K562 (cell line): ENCODE data around the gene CD68. TPM values are rescaled to one million over a fixed set of nuclear protein-coding genes. Genes with fewer than 3 reads are reported as not detected.

Source experiments
- CBFA2T3 ChIP-seq: fragments of 450-650 bp; IDR thresholded peaks from 2 replicates; pipeline ENCODE4 v1.6.1; 2017
- CTBP1 ChIP-seq: fragments of 450-650 bp; IDR thresholded peaks from 2 replicates; pipeline ENCODE4 v1.6.1; 2016; ENCODE audit warnings: borderline replicate concordance
- DDX20 ChIP-seq: fragments of 450-650 bp; IDR thresholded peaks from 2 replicates; pipeline ENCODE4 v1.6.1; 2016; ENCODE audit warnings: missing genetic modification characterization, low read depth, mild to moderate bottlenecking, missing compliant biosample characterization, moderate library complexity
- DPF2 ChIP-seq: fragments of 450-650 bp; IDR thresholded peaks from 2 replicates; pipeline ENCODE4 v1.6.1; 2016
- EP300 ChIP-seq: IDR thresholded peaks from 2 replicates; pipeline ENCODE4 v1.6.1; 2012; ENCODE audit warnings: low read length, improper control_type of control experiment
- FOXK2 ChIP-seq, 2 experiments: fragments of 450-650 bp; IDR thresholded peaks in 1 of 2; conservative IDR thresholded peaks in 1 of 2; 2 replicates each; pipeline ENCODE4 v1.6.1; 2016; ENCODE audit warnings: low read depth in 2 of 2, mild to moderate bottlenecking in 1 of 2
- GATA2 ChIP-seq: sonication (generic); formaldehyde crosslinking; IDR thresholded peaks from 2 replicates; pipeline ENCODE4 v1.4.0; 2020; ENCODE audit warnings: mild to moderate bottlenecking, missing genetic modification reagents
- KDM4B ChIP-seq, 2 experiments: fragments of 450-650 bp in 1 of 2; sonication (generic) in 1 of 2; IDR thresholded peaks; 2 replicates each; pipeline ENCODE4 v1.6.1; 2016 to 2017; ENCODE audit warnings: borderline replicate concordance in 2 of 2, antibody characterized with exemption in 1 of 2, low read depth in 1 of 2, mild to moderate bottlenecking in 1 of 2
- NCOR1 ChIP-seq: fragments of 450-650 bp; IDR thresholded peaks from 2 replicates; pipeline ENCODE4 v1.6.1; 2016; ENCODE audit warnings: mild to moderate bottlenecking, moderate library complexity
- PHF20 ChIP-seq: fragments of 450-650 bp; IDR thresholded peaks from 2 replicates; pipeline ENCODE4 v1.6.1; 2018; ENCODE audit not compliant: partially characterized antibody
- PHF8 ChIP-seq: fragments of 200-600 bp; sonication (generic); IDR thresholded peaks from 2 replicates; pipeline ENCODE4 v1.6.1; 2012; ENCODE audit warnings: mixed run types, mild to moderate bottlenecking, inconsistent platforms, low read length, moderate library complexity, borderline replicate concordance
- POLR2G ChIP-seq: fragments of 200-400 bp; formaldehyde crosslinking; IDR thresholded peaks from 2 replicates; pipeline ENCODE4 v1.6.1; 2017; ENCODE audit warnings: low read depth, mild to moderate bottlenecking, antibody characterized with exemption, low read length, moderate library complexity
- PRDM10 ChIP-seq: fragments of 450-650 bp; IDR thresholded peaks from 2 replicates; pipeline ENCODE4 v1.6.1; 2018; ENCODE audit not compliant: partially characterized antibody
- RCOR1 ChIP-seq, 2 experiments: IDR thresholded peaks; 2 replicates each; pipeline ENCODE4 v1.6.1; 2012; ENCODE audit warnings: low read depth in 2 of 2, low read length in 2 of 2, borderline replicate concordance in 1 of 2, improper control_type of control experiment in 1 of 2
- SIN3B ChIP-seq: fragments of 450-650 bp; IDR thresholded peaks from 2 replicates; pipeline ENCODE4 v1.6.1; 2017; ENCODE audit warnings: low read depth, mild to moderate bottlenecking, moderate library complexity
- SPI1 ChIP-seq: IDR thresholded peaks from 2 replicates; pipeline ENCODE4 v1.6.1; 2011; ENCODE audit warnings: low read depth, low read length, control low read depth, borderline replicate concordance
- TAL1 ChIP-seq: fragments of 450-650 bp; IDR thresholded peaks from 2 replicates; pipeline ENCODE4 v1.6.1; 2016; ENCODE audit warnings: mild to moderate bottlenecking
- TRIM24 ChIP-seq, 2 experiments: fragments of 450-650 bp; IDR thresholded peaks; 2 replicates each; pipeline ENCODE4 v1.6.1; 2016
- ZEB2 ChIP-seq: fragments of 450-650 bp; IDR thresholded peaks from 2 replicates; pipeline ENCODE4 v1.6.1; 2016
- polyA plus RNA-seq, 8 experiments: library from polyadenylated mRNA; depleted of rRNA in 4 of 8; stranded (reverse) in 5 of 8; unstranded in 3 of 8; fragments of >200 nt; fragmentation: Nextera tagmentation in 2 of 8; fragmentation: Illumina TruSeq in 1 of 8; extraction: Ambion mirVana in 2 of 8; extraction: Trizol in 1 of 8; gene quantifications; 2 replicates each; pipeline versions ENCODE4 v1.2.1 to v1.2.3, GENCODE V29; 2011 to 2014; ENCODE audit warnings: inconsistent platforms in 1 of 8, missing spikeins in 1 of 8
- total RNA-seq, 7 experiments: library from RNA; depleted of rRNA in 6 of 7; stranded (reverse); fragments of >200 nt in 6 of 7; fragmentation: Illumina TruSeq in 2 of 7; extraction: Trizol in 2 of 7; gene quantifications; 2 replicates each; pipeline versions ENCODE4 v1.2.1 to v1.2.3, GENCODE V29; 2011 to 2021; ENCODE audit warnings: low replicate concordance in 1 of 7
- TF ChIP-seq, protein P1 (sequence below): fragments of 250-450 bp; sonication (Bioruptor Pico); IDR thresholded peaks from 2 replicates; pipeline ENCODE4 v1.5.0; 2021; ENCODE audit warnings: mild to moderate bottlenecking, borderline replicate concordance
- TF ChIP-seq, protein P2 (sequence below): fragments of 250-450 bp; sonication (Bioruptor Pico); IDR thresholded peaks from 2 replicates; pipeline ENCODE4 v1.5.0; 2020; ENCODE audit warnings: mild to moderate bottlenecking

Gene CD68
- total and polyA plus RNA-seq, 9 of the 15 experiments (the other 6 are each of a cell fraction or from before 2014, with no cell fraction given): 28.2 to 89.8 (median 37.7) TPM

- TF ChIP-seq PHF8 (peak; percentile 37; the same call in 1 of the 2 replicates), PHF20 (peak; percentile 20), CTBP1 (peak; percentile 31; the same call in 1 of the 2 replicates), TRIM24 (IDR thresholded peaks at IDR 0.05) (peak in 1 of 2 experiments; percentile 41; a peak in 1 of 4 replicates), DDX20 (tag) (no peak), EP300 (peak; percentile 14; the same call in 1 of the 2 replicates), SPI1 (no peak), DPF2 (0 out of 2 replicates have a peak, but pooled peaks have one; percentile 26), SIN3B (no peak), GATA2 (CRISPR knock-in tag) (peak; percentile 58), NCOR1 (peak; percentile 40; the same call in 1 of the 2 replicates), TAL1 (peak; percentile 60; the same call in 1 of the 2 replicates), CBFA2T3 (peak; percentile 84), KDM4B (IDR thresholded peaks at IDR 0.05; ENCODE audit: borderline replicate concordance in 2 of 2, low read depth in 1 of 2) (no peak), POLR2G (peak; percentile 72), RCOR1 (IDR thresholded peaks at IDR 0.05; ENCODE audit: borderline replicate concordance in 1 of 2, low read depth in 2 of 2, low read length in 2 of 2) (peak in 1 of 2 experiments; percentile 24; a peak in 1 of 4 replicates), ZEB2 (peak; percentile 59; the same call in 1 of the 2 replicates), FOXK2 (conservative IDR thresholded peaks at IDR 0.05 in 1 of 2, IDR thresholded peaks at IDR 0.05 in 1 of 2; ENCODE audit: low read depth in 2 of 2) (no peak), PRDM10 (no peak)
- TF ChIP-seq, protein P1, sequence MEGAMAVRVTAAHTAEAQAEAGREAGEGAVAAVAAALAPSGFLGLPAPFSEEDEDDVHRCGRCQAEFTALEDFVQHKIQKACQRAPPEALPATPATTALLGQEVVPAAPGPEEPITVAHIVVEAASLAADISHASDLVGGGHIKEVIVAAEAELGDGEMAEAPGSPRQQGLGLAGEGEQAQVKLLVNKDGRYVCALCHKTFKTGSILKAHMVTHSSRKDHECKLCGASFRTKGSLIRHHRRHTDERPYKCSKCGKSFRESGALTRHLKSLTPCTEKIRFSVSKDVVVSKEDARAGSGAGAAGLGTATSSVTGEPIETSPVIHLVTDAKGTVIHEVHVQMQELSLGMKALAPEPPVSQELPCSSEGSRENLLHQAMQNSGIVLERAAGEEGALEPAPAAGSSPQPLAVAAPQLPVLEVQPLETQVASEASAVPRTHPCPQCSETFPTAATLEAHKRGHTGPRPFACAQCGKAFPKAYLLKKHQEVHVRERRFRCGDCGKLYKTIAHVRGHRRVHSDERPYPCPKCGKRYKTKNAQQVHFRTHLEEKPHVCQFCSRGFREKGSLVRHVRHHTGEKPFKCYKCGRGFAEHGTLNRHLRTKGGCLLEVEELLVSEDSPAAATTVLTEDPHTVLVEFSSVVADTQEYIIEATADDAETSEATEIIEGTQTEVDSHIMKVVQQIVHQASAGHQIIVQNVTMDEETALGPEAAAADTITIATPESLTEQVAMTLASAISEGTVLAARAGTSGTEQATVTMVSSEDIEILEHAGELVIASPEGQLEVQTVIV (CRISPR knock-in tag): no peak
- TF ChIP-seq, protein P2, sequence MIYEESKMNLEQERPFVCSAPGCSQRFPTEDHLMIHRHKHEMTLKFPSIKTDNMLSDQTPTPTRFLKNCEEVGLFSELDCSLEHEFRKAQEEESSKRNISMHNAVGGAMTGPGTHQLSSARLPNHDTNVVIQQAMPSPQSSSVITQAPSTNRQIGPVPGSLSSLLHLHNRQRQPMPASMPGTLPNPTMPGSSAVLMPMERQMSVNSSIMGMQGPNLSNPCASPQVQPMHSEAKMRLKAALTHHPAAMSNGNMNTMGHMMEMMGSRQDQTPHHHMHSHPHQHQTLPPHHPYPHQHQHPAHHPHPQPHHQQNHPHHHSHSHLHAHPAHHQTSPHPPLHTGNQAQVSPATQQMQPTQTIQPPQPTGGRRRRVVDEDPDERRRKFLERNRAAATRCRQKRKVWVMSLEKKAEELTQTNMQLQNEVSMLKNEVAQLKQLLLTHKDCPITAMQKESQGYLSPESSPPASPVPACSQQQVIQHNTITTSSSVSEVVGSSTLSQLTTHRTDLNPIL: no peak
Measured at GRCh38 chr17:7548585-7549400, 30.6 kb upstream of the CD68 start, which contains the start of gene TNFSF12 (continued).
